GM21447 (cell line): ENCODE results near the gene AGL.
"Not testable (repeated sequence)": the region's sequence is repeated elsewhere in the genome, so short reads cannot be mapped to it uniquely, and the experiment has no call there.

Experiments used
- ATAC-seq: cut with Tn5 transposase; IDR thresholded peaks from one replicate; pipeline ENCODE4 v1.9.1; 2021; ENCODE audit not compliant: unreplicated experiment

AGL gene

GRCh38 chr1:99849744-99850458 lies at the start of gene AGL:
TSS of gene AGL (plus strand) at chr1:99850361. CDS start at chr1:99851043, 682 bp downstream.
- ATAC-seq = peak; percentile 97

GRCh38 chr1:99801584-99801983 lies 48.6 kb upstream of the AGL start:
- no peak for ATAC-seq

GRCh38 chr1:99806882-99807281 lies 43.3 kb upstream of the AGL start:
- no peak for ATAC-seq

GRCh38 chr1:99808391-99809115 lies 41.6 kb upstream of the AGL start:
- peak; percentile 94 for ATAC-seq

- ATAC-seq = no peak
Observed at GRCh38 chr1:99811075-99811474, 39.1 kb upstream of the AGL start.

- ATAC-seq = no peak
Observed at GRCh38 chr1:99811747-99812146, 38.4 kb upstream of the AGL start.

GRCh38 chr1:99814373-99814900 lies 35.7 kb upstream of the AGL start:
- ATAC-seq = no peak

- no peak for ATAC-seq
Observed at GRCh38 chr1:99816656-99817055, 33.5 kb upstream of the AGL start.

GRCh38 chr1:99818063-99818699 lies 32.0 kb upstream of the AGL start:
- ATAC-seq = no peak

GRCh38 chr1:99820546-99820945 lies 29.6 kb upstream of the AGL start:
- ATAC-seq = peak; percentile 97

GRCh38 chr1:99825098-99825497 lies 25.1 kb upstream of the AGL start:
- ATAC-seq = no peak

- ATAC-seq = no peak
Observed at GRCh38 chr1:99825702-99826101, 24.5 kb upstream of the AGL start.

- ATAC-seq = no peak
Observed at GRCh38 chr1:99827970-99828369, 22.2 kb upstream of the AGL start.

GRCh38 chr1:99829269-99829668 lies 20.9 kb upstream of the AGL start:
- no peak for ATAC-seq

GRCh38 chr1:99833911-99834310 lies 16.2 kb upstream of the AGL start:
- not testable (repeated sequence) for ATAC-seq

GRCh38 chr1:99836171-99837103 lies 13.7 kb upstream of the AGL start:
- not testable (repeated sequence) for ATAC-seq

GRCh38 chr1:99840353-99840752 lies 9.8 kb upstream of the AGL start:
- ATAC-seq = not testable (repeated sequence)

- ATAC-seq = no peak
Observed at GRCh38 chr1:99843760-99844159, 6.4 kb upstream of the AGL start.

GRCh38 chr1:99845201-99845600 lies 5.0 kb upstream of the AGL start:
- ATAC-seq = not testable (repeated sequence)

- peak; percentile 6 for ATAC-seq
Observed at GRCh38 chr1:99849413-99849743, 783 bp upstream of the AGL start.
